Superior temporal gyrus (tissue), 1 donor: ENCODE measurements around the gene DPEP2.
"Not testable (repeated sequence)": the region's sequence is repeated elsewhere in the genome, so short reads cannot be mapped to it uniquely, and the experiment has no call there.

Experiments used
- DNase-seq: peaks from one replicate; pipeline ENCODE4 v3.0.0-alpha.2; 2016; ENCODE audit errors: extremely low spot score

Gene DPEP2

DNA sequence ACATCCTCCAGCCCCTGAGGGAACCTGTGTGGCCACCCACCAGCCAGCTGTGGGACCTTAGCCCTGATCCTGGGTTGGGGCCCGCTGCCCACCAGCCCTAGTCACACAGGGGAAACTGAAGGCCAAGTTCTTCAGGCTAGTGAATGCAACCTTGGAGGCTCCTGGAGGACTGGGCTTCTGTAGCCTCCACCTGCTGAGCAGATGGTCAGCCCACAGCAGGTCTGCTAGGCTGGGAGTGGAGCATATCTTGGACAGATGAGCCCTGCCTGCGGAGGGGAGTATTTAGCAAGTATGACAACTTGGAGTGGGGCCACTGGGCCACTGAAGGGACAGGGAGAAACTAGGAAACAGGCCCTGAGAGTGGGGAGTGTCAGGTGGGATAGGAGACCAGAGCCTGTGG is 23.1 kb downstream of the DPEP2 start:
- DNase-seq = no peak

DNA sequence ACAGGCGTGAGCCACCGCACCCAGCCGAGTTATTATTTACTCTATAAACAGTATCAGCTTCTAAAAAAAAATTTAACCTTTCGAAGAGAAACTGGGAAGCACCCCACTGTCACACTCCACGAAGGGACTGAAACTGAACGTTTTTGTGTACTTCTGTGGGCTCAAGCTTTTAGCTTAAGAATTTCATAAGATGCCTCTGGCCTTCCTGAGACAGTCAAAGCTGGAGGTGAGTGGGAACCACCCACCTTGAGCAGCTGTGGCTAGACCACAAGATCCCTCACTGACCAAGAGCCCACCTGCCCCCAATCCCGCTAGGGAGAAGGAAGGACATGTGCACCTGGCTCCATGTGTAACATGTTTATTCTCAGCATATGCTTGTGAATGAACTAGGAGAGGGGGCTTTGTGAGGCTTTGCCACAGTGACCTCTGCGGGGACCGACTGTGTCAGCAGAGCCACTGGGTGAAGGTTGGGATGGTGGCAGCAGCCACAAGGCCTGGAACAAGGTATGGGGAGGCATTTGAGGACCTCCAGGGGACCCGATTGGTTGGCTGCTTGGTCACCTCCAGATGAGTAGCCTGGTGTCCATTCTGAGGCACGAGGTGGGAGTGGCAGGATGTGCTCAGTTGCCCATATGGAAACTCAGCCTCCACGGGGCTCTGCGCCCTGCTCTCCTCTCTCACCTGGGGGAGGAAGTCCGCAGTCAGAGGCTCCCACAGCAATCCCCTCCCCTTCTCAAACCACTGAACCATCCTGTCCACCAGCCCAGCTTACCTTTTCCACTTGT is 23.8 kb downstream of the DPEP2 start:
- no peak for DNase-seq

GRCh38 chr16:67972285-67972684 is 27.0 kb downstream of the DPEP2 start:
- DNase-seq = not testable (repeated sequence)

GRCh38 chr16:67971111-67971510 is 28.2 kb downstream of the DPEP2 start:
- DNase-seq = no peak

GRCh38 chr16:67969254-67970039 is 29.8 kb downstream of the DPEP2 start:
- DNase-seq = no peak

GRCh38 chr16:67968400-67969253 is 30.7 kb downstream of the DPEP2 start, which contains the start of gene SLC12A4:
Gene SLC12A4, minus strand, starts transcription at chr16:67968637. Its CDS starts 84 bp downstream, at chr16:67968553.
- DNase-seq = no peak

GRCh38 chr16:67967958-67968399 is 31.3 kb downstream of the DPEP2 start:
- DNase-seq = no peak

DNA sequence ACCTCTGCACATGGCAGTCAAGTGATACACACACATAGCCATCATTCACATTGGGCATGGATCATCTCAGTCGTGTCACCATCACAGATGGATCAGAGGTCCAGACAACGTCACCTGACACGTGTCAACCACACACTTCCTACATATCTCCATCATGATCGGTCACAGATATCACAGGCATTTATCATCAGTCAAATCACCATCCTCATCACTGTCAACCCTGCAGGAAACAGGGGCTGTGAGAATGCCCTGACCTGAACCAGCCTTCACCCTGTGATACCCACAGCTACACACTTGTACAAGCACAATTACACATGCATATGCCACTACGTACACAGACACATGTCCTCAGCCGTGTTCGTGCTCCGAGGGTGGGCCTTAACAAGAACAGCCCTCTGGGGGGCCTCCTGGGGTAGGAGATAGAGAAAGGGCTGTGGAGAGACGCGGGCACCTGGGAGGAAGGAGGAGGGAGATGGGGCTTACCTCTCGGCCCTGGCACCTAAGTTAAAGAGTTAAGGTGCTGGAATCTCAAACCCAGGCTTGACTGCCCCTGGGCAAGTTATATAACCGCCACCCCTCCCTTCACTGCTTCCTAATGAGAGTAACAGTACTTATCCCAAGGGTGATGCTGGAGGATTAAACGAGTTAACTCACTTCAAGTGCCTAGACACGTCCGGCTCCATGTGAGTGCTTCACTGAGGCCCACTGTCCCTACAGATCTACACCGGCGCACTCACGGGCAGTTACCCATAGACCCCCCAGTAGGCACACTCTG is 31.9 kb downstream of the DPEP2 start:
- no peak for DNase-seq

- DNase-seq = no peak
Observed at GRCh38 chr16:67966549-67967182, 32.6 kb downstream of the DPEP2 start.

DNA sequence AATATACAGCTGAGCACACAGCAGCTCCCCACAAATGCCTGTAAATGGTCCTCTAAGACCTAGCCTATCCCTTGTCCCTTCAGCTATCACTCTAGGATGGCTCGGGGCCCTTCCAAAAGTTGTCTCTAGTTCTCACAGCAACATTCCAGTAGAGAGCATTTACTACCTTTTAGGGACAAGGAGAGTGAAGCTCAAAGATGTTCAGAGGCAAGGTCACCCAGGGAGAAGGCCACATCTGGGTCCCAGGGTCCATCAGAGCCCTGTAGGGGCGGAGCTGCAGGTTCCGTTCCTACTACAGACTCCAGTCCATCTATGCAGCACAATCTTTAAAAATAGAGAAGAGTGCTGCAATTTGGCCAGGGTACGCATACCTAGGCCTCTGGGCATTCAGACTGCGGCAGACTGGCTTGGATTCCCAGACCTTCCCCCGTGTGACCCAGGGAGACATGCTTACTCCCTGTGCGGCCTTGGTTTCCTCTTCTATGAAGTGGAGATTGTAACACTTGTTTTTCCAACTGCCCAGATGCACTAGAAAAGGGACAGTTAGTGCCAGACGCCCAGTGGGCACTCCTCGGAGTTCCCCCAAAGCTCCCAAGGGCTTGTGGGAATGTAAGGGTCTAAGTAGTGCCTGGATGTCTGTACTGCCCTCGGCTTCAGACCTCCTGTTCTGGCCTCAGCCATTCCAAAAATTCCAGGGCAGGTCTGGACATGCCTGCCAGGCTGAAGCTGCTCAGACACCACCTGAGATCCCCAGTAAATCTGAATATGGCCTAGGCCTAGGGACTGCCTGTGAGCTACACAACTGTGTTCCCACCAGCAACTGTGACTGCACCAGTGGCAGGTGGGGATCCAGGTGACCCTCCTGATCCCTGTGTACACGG is 33.4 kb downstream of the DPEP2 start:
- no peak for DNase-seq

DNA sequence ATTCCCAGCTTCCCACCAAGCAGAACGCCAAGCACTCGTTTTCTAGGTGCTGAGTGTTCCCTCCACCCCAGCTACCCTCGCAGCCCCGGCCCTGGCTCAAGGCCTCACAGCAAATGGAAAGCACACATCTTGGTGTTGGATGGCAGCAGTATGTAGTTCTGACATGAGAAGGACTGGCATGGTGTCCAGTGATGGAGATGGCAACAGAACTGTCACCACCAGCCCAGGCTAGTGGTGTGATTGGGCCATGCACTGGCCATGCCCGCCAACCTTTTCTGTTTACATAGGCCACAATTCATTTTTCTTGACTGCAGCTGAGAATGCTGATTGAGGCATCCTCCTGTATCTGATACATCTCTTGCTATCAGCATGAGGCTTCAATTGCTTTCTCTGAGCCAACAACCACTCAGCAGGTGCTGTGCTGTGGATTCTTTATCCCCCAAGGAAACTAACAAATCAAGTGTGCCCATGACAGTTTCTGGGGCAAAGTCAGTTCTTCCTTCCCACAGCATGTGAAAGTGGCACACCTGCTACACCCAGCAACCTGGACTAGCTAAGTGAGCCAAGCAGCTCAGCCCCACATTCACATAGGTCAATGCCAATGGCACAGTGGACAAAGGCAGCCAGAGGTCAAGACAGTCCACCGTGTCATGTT is 34.7 kb downstream of the DPEP2 start:
- no peak for DNase-seq

- DNase-seq = no peak
Observed at GRCh38 chr16:67963662-67964321, 35.5 kb downstream of the DPEP2 start.

DNA sequence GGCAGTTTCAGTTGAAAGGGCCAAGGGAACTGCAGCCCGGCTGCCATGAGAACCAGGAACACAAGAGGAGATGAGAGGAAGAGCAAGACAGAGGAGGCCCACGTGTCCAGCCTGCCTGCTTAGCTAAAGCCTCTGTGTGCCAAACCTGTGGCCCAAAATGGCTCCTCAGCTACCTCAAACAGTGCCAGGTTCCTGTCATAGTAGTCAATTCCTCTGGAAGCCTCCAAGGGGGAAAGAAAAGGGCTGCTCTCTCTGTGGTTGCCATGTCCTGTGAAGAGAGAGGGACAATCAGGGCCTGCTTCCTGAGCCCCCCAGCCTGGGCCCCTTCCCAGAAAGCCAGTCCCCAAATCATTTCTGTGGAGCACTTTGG is 36.0 kb downstream of the DPEP2 start:
- no peak for DNase-seq

DNA sequence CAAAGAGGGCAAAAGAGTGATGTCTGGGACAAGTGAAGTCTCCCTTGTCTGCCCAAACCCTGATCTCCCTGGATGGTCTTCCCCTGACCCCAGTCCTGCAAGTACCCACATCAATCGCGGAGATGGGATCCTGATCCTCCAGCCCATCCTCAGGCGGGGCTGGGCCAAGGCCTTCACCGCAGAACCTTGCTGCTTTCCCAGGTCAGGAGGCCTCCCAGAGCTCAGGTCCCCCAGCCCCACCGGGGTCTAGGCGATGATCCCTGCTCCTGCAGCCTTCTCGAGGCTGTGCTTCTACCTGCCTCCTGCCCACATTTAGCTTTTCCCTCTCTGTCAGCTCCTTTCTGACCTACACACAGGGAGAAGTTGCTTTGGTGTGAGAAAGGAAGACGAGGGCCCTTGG is 37.1 kb downstream of the DPEP2 start:
- no peak for DNase-seq

DNA sequence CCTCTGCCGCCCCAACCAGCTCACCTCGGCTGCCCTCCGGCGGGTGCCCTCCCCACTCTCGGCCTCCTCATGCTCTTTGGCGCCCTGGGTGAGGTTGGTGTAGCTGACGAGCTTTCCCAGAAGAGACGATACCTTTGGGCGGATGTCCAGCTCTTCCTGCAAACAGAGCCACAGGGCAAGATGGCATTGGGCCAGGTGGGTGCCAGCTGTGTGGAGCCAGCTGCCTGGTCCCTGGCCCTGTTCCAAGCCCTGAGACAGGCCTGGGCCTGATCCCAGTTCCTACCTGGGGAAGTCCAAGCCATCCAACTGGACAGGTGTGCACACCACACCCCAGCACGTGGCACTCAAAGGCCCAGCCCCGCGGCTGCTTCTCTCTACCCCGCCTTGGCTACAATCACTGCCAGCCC is 37.7 kb downstream of the DPEP2 start:
- no peak for DNase-seq

- no peak for DNase-seq
Observed at GRCh38 chr16:67959536-67960329, 39.6 kb downstream of the DPEP2 start.

- DNase-seq = no peak
Observed at GRCh38 chr16:67957622-67958021, 41.7 kb downstream of the DPEP2 start.
